ENCODE results near the gene NAA15. TPM values are rescaled to one million over a fixed set of nuclear protein-coding genes. Genes with fewer than 3 reads are reported as not detected.
"Not testable (repeated sequence)": the region's sequence is repeated elsewhere in the genome, so short reads cannot be mapped to it uniquely, and the experiment has no call there.

The NAA15 gene
- 33.4 TPM for polyA plus RNA-seq (2013, experiment 1 of 2)
- 36.7 TPM for polyA plus RNA-seq (2013, experiment 2 of 2)

- H3K4me1 ChIP-seq (ENCODE audit: control insufficient read depth, insufficient read depth, low read length, poor library complexity, severe bottlenecking) = peaks cover 11% of the 10 kb centered on the region
- peak within 1 kb of the TSS; percentile 95 for H3K4me3 ChIP-seq (ENCODE audit: extremely low read depth, insufficient read depth, low read length, poor library complexity, severe bottlenecking)
- peak within 1 kb of the TSS; percentile 93 for H3K27ac ChIP-seq (ENCODE audit: low read depth, low read length, severe bottlenecking)
- H3K9me3 ChIP-seq (ENCODE audit: control insufficient read depth, low read length) = peaks cover 5% of the 10 kb centered on the region
- 0 to 1% methylated on average over 50 to 56 of the region's 61 CpGs for WGBS, 2 experiments (ENCODE audit: insufficient coverage in 2 of 2)
- H3K36me3 ChIP-seq (ENCODE audit: control insufficient read depth, insufficient read depth, low read length) = peaks cover 22% of the 10 kb centered on the region
These were observed at the start of gene NAA15 for GRCh38 chr4:139301113-139301820. TSS of gene NAA15 (plus strand) at chr4:139301505. CDS start at chr4:139301778, 273 bp downstream.

- no peaks in the 10 kb centered on the region for H3K4me1 ChIP-seq (ENCODE audit: control insufficient read depth, insufficient read depth, low read length, poor library complexity, severe bottlenecking)
- no peak overlapping the region for H3K27ac ChIP-seq (ENCODE audit: low read depth, low read length, severe bottlenecking)
- H3K36me3 ChIP-seq (ENCODE audit: control insufficient read depth, insufficient read depth, low read length) = no peaks in the 10 kb centered on the region
- H3K4me3 ChIP-seq (ENCODE audit: extremely low read depth, insufficient read depth, low read length, poor library complexity, severe bottlenecking) = no peak overlapping the region
- no peaks in the 10 kb centered on the region for H3K9me3 ChIP-seq (ENCODE audit: control insufficient read depth, low read length)
These were observed 48.3 kb upstream of the NAA15 start for GRCh38 chr4:139253046-139253445.

- WGBS, 2 experiments (ENCODE audit: insufficient coverage in 2 of 2) = no CpG with 5 or more reads among the region's 3 CpGs
- no peaks in the 10 kb centered on the region for H3K4me1 ChIP-seq (ENCODE audit: control insufficient read depth, insufficient read depth, low read length, poor library complexity, severe bottlenecking)
These were observed 47.6 kb upstream of the NAA15 start for GRCh38 chr4:139253713-139254112.

GRCh38 chr4:139255581-139255980 is 45.7 kb upstream of the NAA15 start:
- H3K4me3 ChIP-seq (ENCODE audit: extremely low read depth, insufficient read depth, low read length, poor library complexity, severe bottlenecking); H3K9me3 ChIP-seq (ENCODE audit: control insufficient read depth, low read length); H3K27ac ChIP-seq (ENCODE audit: low read depth, low read length, severe bottlenecking); H3K36me3 ChIP-seq (ENCODE audit: control insufficient read depth, insufficient read depth, low read length); H3K4me1 ChIP-seq (ENCODE audit: control insufficient read depth, insufficient read depth, low read length, poor library complexity, severe bottlenecking): not testable (repeated sequence)
- 94% methylated on average over 3 of the region's 6 CpGs; no CpG with 5 or more reads in 1 of the 2 experiments for WGBS, 2 experiments (ENCODE audit: insufficient coverage in 2 of 2)

More at GRCh38 chr4:139253713-139254112, 47.6 kb upstream of the NAA15 start:
- no peak overlapping the region for H3K27ac ChIP-seq (ENCODE audit: low read depth, low read length, severe bottlenecking)
- H3K9me3 ChIP-seq (ENCODE audit: control insufficient read depth, low read length) = no peaks in the 10 kb centered on the region
- H3K4me3 ChIP-seq (ENCODE audit: extremely low read depth, insufficient read depth, low read length, poor library complexity, severe bottlenecking) = no peak overlapping the region
- no peaks in the 10 kb centered on the region for H3K36me3 ChIP-seq (ENCODE audit: control insufficient read depth, insufficient read depth, low read length)

- no peaks in the 10 kb centered on the region for H3K36me3 ChIP-seq (ENCODE audit: control insufficient read depth, insufficient read depth, low read length)
- H3K4me1 ChIP-seq (ENCODE audit: control insufficient read depth, insufficient read depth, low read length, poor library complexity, severe bottlenecking) = no peaks in the 10 kb centered on the region
- H3K4me3 ChIP-seq (ENCODE audit: extremely low read depth, insufficient read depth, low read length, poor library complexity, severe bottlenecking) = no peak overlapping the region
- no CpG with 5 or more reads among the region's 2 CpGs for WGBS, 2 experiments (ENCODE audit: insufficient coverage in 2 of 2)
- no peak overlapping the region for H3K27ac ChIP-seq (ENCODE audit: low read depth, low read length, severe bottlenecking)
- no peaks in the 10 kb centered on the region for H3K9me3 ChIP-seq (ENCODE audit: control insufficient read depth, low read length)
These were observed 45.0 kb upstream of the NAA15 start for GRCh38 chr4:139256349-139256748.

GRCh38 chr4:139265654-139266053 is 35.7 kb upstream of the NAA15 start:
- Histone ChIP-seq H3K36me3 (ENCODE audit: control insufficient read depth, insufficient read depth, low read length) (no peaks in the 10 kb centered on the region), H3K9me3 (ENCODE audit: control insufficient read depth, low read length) (no peaks in the 10 kb centered on the region), H3K27ac (ENCODE audit: low read depth, low read length, severe bottlenecking) (no peak overlapping the region), H3K4me1 (ENCODE audit: control insufficient read depth, insufficient read depth, low read length, poor library complexity, severe bottlenecking) (peaks cover 4% of the 10 kb centered on the region), H3K4me3 (ENCODE audit: extremely low read depth, insufficient read depth, low read length, poor library complexity, severe bottlenecking) (no peak overlapping the region)
- WGBS, 2 experiments (ENCODE audit: insufficient coverage in 2 of 2) = 0% methylated on average over 1 of the region's 3 CpGs

GRCh38 chr4:139266208-139266582 is 35.1 kb upstream of the NAA15 start:
- Histone ChIP-seq H3K36me3 (ENCODE audit: control insufficient read depth, insufficient read depth, low read length) (no peaks in the 10 kb centered on the region), H3K27ac (ENCODE audit: low read depth, low read length, severe bottlenecking) (peak overlapping the region; percentile 85), H3K9me3 (ENCODE audit: control insufficient read depth, low read length) (no peaks in the 10 kb centered on the region), H3K4me1 (ENCODE audit: control insufficient read depth, insufficient read depth, low read length, poor library complexity, severe bottlenecking) (peaks cover 4% of the 10 kb centered on the region), H3K4me3 (ENCODE audit: extremely low read depth, insufficient read depth, low read length, poor library complexity, severe bottlenecking) (no peak overlapping the region)
- WGBS, 2 experiments (ENCODE audit: insufficient coverage in 2 of 2) = no CpG with 5 or more reads among the region's 1 CpG

GRCh38 chr4:139266583-139267257 is 34.6 kb upstream of the NAA15 start:
- H3K36me3 ChIP-seq (ENCODE audit: control insufficient read depth, insufficient read depth, low read length) = no peaks in the 10 kb centered on the region
- H3K4me3 ChIP-seq (ENCODE audit: extremely low read depth, insufficient read depth, low read length, poor library complexity, severe bottlenecking) = peak overlapping the region; percentile 12
- H3K4me1 ChIP-seq (ENCODE audit: control insufficient read depth, insufficient read depth, low read length, poor library complexity, severe bottlenecking) = peaks cover 4% of the 10 kb centered on the region
- H3K27ac ChIP-seq (ENCODE audit: low read depth, low read length, severe bottlenecking) = peak overlapping the region; percentile 85
- 46 to 51% methylated on average over 12 of the region's 14 CpGs for WGBS, 2 experiments (ENCODE audit: insufficient coverage in 2 of 2)
- no peaks in the 10 kb centered on the region for H3K9me3 ChIP-seq (ENCODE audit: control insufficient read depth, low read length)

GRCh38 chr4:139267301-139267700 is 34.0 kb upstream of the NAA15 start:
- H3K4me3 ChIP-seq (ENCODE audit: extremely low read depth, insufficient read depth, low read length, poor library complexity, severe bottlenecking) = no peak overlapping the region

DNA sequence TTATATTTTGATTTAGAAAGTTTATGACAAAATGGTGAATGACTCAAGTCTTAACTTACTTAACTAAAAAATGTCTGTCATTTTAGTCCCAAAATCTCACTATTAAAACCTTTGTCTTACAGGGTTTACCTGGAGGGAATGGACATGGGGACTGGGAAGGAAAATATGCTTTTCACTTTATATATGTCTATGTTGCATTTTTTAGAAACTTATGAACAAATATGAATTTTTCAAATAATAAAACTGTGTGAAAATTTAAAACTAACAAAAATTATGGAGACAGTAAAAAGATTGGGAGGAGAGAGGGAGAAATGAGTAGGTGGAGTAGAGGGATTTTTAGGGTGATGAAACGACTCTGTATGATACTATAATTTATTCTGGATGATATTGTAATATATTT is 27.5 kb upstream of the NAA15 start:
- Histone ChIP-seq H3K4me1 (ENCODE audit: control insufficient read depth, insufficient read depth, low read length, poor library complexity, severe bottlenecking) (no peaks in the 10 kb centered on the region), H3K9me3 (ENCODE audit: control insufficient read depth, low read length) (no peaks in the 10 kb centered on the region), H3K27ac (ENCODE audit: low read depth, low read length, severe bottlenecking) (no peak overlapping the region), H3K4me3 (ENCODE audit: extremely low read depth, insufficient read depth, low read length, poor library complexity, severe bottlenecking) (no peak overlapping the region), H3K36me3 (ENCODE audit: control insufficient read depth, insufficient read depth, low read length) (no peaks in the 10 kb centered on the region)
- WGBS, 2 experiments (ENCODE audit: insufficient coverage in 2 of 2) = no CpG with 5 or more reads among the region's 1 CpG

More at GRCh38 chr4:139267301-139267700, 34.0 kb upstream of the NAA15 start:
- no peaks in the 10 kb centered on the region for H3K36me3 ChIP-seq (ENCODE audit: control insufficient read depth, insufficient read depth, low read length)
- whole genome bisulfite sequencing, 2 experiments (ENCODE audit: insufficient coverage in 2 of 2) = no CpG with 5 or more reads among the region's 1 CpG
- no peaks in the 10 kb centered on the region for H3K9me3 ChIP-seq (ENCODE audit: control insufficient read depth, low read length)
- no peak overlapping the region for H3K27ac ChIP-seq (ENCODE audit: low read depth, low read length, severe bottlenecking)
- H3K4me1 ChIP-seq (ENCODE audit: control insufficient read depth, insufficient read depth, low read length, poor library complexity, severe bottlenecking) = peaks cover 4% of the 10 kb centered on the region

DNA sequence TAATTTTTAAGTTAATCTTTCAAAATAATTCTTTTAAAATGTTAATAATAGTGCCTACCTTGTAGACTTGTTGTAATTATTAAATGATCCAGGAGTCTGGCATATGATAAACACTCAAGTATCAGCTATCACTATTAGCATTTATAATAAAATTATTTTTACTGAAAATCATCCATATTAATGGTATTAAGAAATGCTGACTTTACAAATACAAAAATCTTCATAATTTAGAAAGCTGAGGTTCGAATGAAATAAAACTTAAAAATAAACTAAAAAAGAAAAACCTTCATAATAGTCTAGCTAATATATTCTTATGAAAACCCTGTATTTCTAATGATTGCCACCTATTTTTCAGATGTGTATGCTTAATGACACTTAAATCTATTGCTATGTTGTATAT is 26.5 kb upstream of the NAA15 start:
- H3K9me3 ChIP-seq (ENCODE audit: control insufficient read depth, low read length) = no peaks in the 10 kb centered on the region
- H3K36me3 ChIP-seq (ENCODE audit: control insufficient read depth, insufficient read depth, low read length) = no peaks in the 10 kb centered on the region
- H3K27ac ChIP-seq (ENCODE audit: low read depth, low read length, severe bottlenecking) = no peak overlapping the region
- WGBS, 2 experiments (ENCODE audit: insufficient coverage in 2 of 2) = no CpG with 5 or more reads among the region's 1 CpG
- peaks cover 4% of the 10 kb centered on the region for H3K4me1 ChIP-seq (ENCODE audit: control insufficient read depth, insufficient read depth, low read length, poor library complexity, severe bottlenecking)
- H3K4me3 ChIP-seq (ENCODE audit: extremely low read depth, insufficient read depth, low read length, poor library complexity, severe bottlenecking) = no peak overlapping the region
